ENCODE measurements around the gene HEYL.

Gene HEYL

DNA sequence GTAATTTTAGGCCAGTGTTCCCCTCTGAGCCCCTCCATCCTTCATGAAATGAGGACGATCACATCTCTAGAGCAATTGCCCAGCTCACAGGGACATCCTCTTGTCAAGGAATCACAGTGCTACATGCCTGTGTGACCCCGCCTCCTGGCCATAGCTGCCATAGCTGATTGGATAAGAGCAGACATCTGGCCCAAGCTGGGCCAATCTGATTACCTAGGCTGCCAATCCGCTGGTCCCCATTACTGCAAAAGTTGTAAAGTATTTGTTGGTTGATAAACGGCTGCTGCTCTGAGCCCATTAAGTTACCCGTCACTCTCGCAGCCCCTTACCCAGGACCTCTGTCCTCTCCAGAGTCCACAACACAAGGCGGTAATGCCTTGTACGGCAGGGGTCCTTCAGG, 24.1 kb upstream of the HEYL start:
- DNase-seq (ENCODE audit: low spot score), result no peak

- no peak for DNase-seq (ENCODE audit: low spot score)
Measured at GRCh38 chr1:39662861-39663260, 23.4 kb upstream of the HEYL start.

- no peak for DNase-seq (ENCODE audit: low spot score)
Measured at GRCh38 chr1:39659538-39659937, 20.1 kb upstream of the HEYL start.

GRCh38 chr1:39659110-39659509, 19.7 kb upstream of the HEYL start:
- DNase-seq (ENCODE audit: low spot score), result no peak

- DNase-seq (ENCODE audit: low spot score), result peak; percentile 53
Measured at GRCh38 chr1:39657923-39658485, 18.6 kb upstream of the HEYL start.

GRCh38 chr1:39657402-39657801, 18.0 kb upstream of the HEYL start:
- no peak for DNase-seq (ENCODE audit: low spot score)

DNA sequence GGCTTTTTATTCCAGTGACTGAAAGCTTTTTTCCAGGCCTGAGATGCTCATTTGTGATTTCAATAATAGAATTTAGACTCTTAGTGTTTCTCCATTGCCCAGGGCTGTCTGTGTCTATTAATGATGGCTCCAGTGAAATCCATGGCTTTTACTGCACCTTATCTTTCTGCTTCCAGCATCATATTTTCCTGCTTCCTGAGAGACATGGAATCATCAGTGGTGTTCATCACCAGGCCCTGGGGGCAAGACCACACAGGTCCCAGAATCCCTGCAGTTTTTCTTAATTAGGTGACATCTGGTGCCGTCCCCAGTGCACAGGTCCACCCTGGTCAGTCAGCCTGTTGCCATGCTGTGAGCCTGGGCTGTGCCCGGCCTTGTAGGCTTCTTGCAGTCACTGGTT, 16.9 kb upstream of the HEYL start:
- DNase-seq (ENCODE audit: low spot score), result no peak

DNA sequence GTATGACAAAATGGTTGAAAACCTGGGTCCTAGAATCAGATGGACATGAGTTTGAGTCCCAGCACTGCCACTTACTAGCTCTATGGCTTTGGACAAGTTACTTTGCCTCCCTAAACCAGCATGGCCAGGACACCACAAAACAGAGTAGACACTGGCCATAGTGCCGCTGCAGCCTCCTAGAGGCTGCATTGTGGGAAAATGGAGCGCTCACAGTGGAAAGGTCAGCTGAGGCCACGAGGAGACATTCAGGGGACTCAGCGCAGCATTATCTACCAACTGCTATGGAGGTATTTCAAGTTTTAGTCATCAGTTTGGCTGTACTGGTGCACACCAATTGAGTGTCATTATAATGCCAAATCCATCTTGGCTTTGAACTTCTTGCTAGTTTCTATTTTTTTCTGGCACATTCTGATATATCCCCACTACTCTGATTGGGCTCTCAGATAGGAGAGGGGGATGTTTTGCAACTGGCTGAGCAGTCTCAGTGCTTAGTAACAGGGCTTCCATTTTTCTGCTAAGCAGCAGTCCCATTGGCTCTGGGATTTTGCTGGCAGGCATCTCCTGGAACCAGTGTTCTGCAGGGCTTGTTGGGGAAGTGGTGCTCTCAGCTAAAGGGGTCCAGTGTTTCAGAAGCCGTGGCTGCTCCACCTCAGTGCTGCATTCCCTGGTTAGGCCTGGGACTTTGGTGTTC, 16.3 kb upstream of the HEYL start:
- no peak for DNase-seq (ENCODE audit: low spot score)

- DNase-seq (ENCODE audit: low spot score), result no peak
Measured at GRCh38 chr1:39654291-39654690, 14.8 kb upstream of the HEYL start.

GRCh38 chr1:39653546-39654031, 14.1 kb upstream of the HEYL start:
- peak; percentile 59 for DNase-seq (ENCODE audit: low spot score)

DNA sequence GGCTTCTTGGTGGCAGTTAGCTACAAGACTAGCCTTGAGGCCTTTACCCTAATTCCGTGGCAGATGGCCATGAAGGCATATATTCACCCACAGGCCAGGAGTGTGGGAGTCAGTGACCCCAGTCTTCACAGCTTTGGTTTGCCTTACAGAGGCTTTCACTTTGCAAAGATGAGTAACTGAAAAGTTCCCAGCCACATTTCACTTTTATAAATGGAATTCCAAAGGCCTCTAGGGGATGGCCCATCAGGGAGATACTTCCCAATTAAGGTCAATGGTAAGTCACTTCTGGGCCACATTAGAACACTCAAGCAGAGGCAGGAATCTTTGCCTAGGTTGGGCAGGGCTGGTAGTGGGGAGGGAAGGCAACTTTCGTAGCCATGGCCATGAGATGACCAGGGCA, 13.1 kb upstream of the HEYL start:
- DNase-seq (ENCODE audit: low spot score), result no peak

GRCh38 chr1:39652105-39652504, 12.7 kb upstream of the HEYL start:
- DNase-seq (ENCODE audit: low spot score), result no peak

DNA sequence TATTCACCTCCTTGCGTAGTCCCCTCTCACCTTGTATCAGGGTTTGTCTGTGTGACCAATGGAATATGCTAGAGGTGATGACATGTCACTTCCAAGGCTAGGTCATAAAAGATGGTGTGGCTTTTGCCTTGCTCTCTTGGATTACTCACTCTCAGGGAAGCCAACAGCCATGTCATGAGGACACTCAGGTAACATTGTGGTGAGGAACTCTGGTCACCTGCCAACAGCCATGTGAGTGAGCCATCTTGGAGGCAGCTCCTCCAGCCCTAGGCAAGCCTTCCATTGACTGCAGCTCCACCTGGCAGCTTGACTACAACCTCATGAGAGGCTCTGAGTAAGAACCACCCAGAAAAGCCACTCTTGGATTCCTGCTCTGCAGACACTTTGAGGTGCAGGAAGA, 11.0 kb upstream of the HEYL start:
- no peak for DNase-seq (ENCODE audit: low spot score)

DNA sequence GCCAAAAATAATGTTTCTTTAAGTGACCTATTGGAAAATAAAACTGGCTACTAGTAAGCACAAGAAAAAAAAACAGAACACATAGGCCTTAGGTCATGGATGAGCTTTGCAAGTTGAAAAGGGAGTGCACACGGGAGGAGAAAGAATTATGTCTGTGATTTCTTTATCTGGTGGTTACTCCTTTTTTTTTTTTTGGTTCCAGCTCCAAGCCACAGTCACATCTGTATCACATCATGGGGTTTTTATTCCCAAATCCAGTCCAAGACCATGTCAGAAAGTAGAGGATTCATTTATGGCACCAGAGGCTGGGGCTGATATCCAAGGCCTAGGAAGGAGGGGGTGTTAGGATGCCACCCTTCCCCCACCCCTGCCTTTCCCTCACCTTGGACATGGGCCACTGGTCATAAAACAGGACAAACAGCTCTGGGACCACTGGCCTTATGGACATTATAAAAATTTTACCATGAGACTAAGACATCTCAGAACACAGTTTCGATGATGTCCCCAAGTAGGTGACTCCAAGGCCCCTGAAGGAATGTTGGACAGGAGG, 10.3 kb upstream of the HEYL start:
- DNase-seq (ENCODE audit: low spot score), result no peak

GRCh38 chr1:39648496-39648895, 9.1 kb upstream of the HEYL start:
- no peak for DNase-seq (ENCODE audit: low spot score)

GRCh38 chr1:39647247-39647646, 7.8 kb upstream of the HEYL start:
- DNase-seq (ENCODE audit: low spot score), result no peak

GRCh38 chr1:39646232-39647081, 7.0 kb upstream of the HEYL start:
- no peak for DNase-seq (ENCODE audit: low spot score)

DNA sequence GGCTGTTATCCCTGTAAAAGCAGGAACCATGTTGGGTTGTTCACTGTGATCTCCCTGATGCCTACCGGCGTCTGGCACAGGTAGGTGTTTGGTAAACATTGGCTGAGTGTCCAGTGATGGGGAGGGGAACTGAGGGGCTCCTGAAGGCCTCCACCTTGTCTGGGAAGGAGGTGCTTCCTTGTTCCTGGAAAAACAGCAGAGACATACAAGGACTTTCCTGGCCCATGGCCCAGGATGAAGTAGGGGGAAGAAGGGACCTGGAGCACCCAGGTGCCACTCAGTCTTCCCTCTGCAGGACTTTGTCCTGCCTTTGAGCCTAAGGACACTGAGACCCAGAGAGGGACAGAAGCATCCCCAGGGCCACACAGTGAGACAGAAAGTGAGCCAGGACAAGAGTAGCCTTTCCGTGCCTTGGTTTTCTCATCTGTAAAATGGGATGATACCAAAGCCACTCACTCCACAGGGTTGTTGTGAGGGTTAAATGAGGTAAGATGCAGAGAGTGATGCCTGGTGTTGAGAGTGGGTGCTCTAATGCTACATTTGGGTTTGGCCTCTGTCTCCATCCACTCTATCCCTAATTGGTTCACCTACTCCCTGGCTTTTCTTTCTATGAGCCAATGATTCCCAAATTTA, 6.1 kb upstream of the HEYL start:
- DNase-seq (ENCODE audit: low spot score), result no peak

GRCh38 chr1:39643705-39644104, 4.3 kb upstream of the HEYL start:
- no peak for DNase-seq (ENCODE audit: low spot score)

GRCh38 chr1:39642796-39643195, 3.4 kb upstream of the HEYL start:
- DNase-seq (ENCODE audit: low spot score), result no peak

DNA sequence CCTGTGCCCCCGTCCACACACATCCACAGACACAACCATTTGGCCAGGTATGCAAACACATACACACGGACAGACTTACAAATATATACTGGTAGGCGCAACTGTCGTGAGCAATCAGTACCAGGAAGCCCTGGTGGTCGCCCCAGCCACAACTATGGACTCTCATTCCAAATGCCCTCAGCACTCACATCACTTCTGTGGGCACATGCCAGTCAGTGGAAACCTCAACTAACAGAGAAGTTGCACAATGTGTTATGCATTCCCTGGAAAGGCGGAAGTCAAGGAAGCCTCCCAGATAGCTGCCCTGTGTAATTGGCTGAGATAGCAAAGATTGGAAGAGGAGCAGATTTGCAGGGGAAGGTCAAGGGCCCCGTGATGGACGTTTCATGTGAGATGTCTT, 1.4 kb upstream of the HEYL start:
- no peak for DNase-seq (ENCODE audit: low spot score)

DNA sequence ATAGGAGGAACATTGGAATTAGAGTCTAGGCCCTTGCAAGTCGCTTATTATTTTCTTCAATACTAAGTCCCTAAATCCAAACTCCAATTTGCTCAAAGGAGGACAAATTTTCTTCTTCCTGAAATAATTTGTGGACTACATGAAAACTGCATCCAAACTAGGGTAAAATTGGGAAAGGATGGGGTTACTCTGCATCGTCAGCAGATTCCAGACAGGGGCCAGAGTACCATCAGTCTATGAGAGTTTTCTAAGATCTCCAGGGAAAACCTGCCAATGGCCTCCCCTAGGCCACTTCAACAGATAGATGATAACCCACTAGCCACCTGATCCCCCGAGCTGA, 508 bp downstream of the HEYL start:
- no peak for DNase-seq (ENCODE audit: low spot score)

GRCh38 chr1:39637361-39637760, 2.1 kb downstream of the HEYL start:
- DNase-seq (ENCODE audit: low spot score), result no peak
